ENCODE data around the gene CLMN. TPM values are rescaled to one million over a fixed set of nuclear protein-coding genes. Genes with fewer than 3 reads are reported as not detected.

Gene CLMN
- total and polyA plus RNA-seq, 2 of the 8 experiments (the other 6 are each of a cell fraction or from before 2014, with no cell fraction given) = 1.6 to 8.2 TPM

GRCh38 chr14:95335071-95335470 is 15.4 kb upstream of the CLMN start:
- FAIRE-seq = no peak
- Histone ChIP-seq H3K23me2 (ENCODE audit: low read depth, low read length) (no peaks in the 10 kb centered on the region), H2BK120ac (replicated peaks; ENCODE audit: low read depth, low read length) (no peak overlapping the region), H4K20me1 (replicated peaks in 1 of 2; ENCODE audit: control insufficient read depth in 1 of 2, insufficient read depth in 2 of 2, low read length in 2 of 2) (no peaks in the 10 kb centered on the region), H3K9me3 (ENCODE audit: insufficient read depth in 2 of 2, low read depth in 1 of 2, low read length in 1 of 2) (no peaks in the 10 kb centered on the region), H3K4ac (replicated peaks; ENCODE audit: insufficient read length, low read depth, low read length) (no peak overlapping the region), H3K14ac (ENCODE audit: insufficient read length) (no peak overlapping the region), H3K79me1 (ENCODE audit: low read depth, low read length) (no peaks in the 10 kb centered on the region), H3K27ac (ENCODE audit: low read depth, low read length) (no peak overlapping the region), H3K18ac (ENCODE audit: extremely low read depth, low read length) (no peak overlapping the region), H2BK20ac (ENCODE audit: low read length) (no peak overlapping the region), H4K91ac (replicated peaks; ENCODE audit: insufficient read length, low read length) (no peak overlapping the region), H3K4me2 (ENCODE audit: insufficient read depth in 1 of 2, low read depth in 2 of 2, low read length in 2 of 2) (no peak overlapping the region), H2BK12ac (ENCODE audit: low read depth, low read length) (no peak overlapping the region), H3K79me2 (ENCODE audit: control insufficient read depth in 1 of 2, insufficient read depth in 2 of 2, low read length in 2 of 2) (no peaks in the 10 kb centered on the region), H3K27me3 (replicated peaks in 1 of 4; ENCODE audit: control insufficient read depth in 3 of 4, extremely low read depth in 1 of 4, insufficient read depth in 3 of 4, low read length in 3 of 4) (no peaks in the 10 kb centered on the region), H2BK5ac (ENCODE audit: low read depth, low read length) (no peak overlapping the region), H2AK5ac (ENCODE audit: low read depth, low read length) (no peak overlapping the region), H3K36me3 (ENCODE audit: control insufficient read depth in 2 of 4, insufficient read depth in 4 of 4, low read length in 3 of 4) (no peaks in the 10 kb centered on the region), H2BK15ac (ENCODE audit: low read length) (no peak overlapping the region), H4K5ac (ENCODE audit: insufficient read length, low read depth, low read length) (no peak overlapping the region), H3K4me1 (replicated peaks in 1 of 4; ENCODE audit: control insufficient read depth in 3 of 4, insufficient read depth in 4 of 4, low read length in 3 of 4) (peaks cover 0 to under 1% (median 0%) of the 10 kb centered on the region in 4 experiments; a peak in 1 of 7 replicates), H4K8ac (ENCODE audit: extremely low read depth, insufficient read depth, low read length) (no peak overlapping the region), H2AFZ (ENCODE audit: low read length) (no peak overlapping the region), H3K4me3 (ENCODE audit: extremely low read depth in 1 of 4, insufficient read depth in 2 of 4, low read depth in 3 of 4, low read length in 4 of 4) (no peak overlapping the region), H3K9ac (replicated peaks in 1 of 4; ENCODE audit: extremely low read depth in 1 of 4, low read depth in 3 of 4, low read length in 3 of 4) (no peak overlapping the region), H3K56ac (replicated peaks; ENCODE audit: insufficient read length, low read depth, low read length) (no peak overlapping the region), H3K23ac (ENCODE audit: insufficient read length) (no peak overlapping the region)
- ChIA-PET POLR2A (ENCODE audit: partially characterized antibody) (no interaction called here), CTCF (ENCODE audit: partially characterized antibody) (interaction anchor here (0.8 to 4.4 kb wide), 4 partner anchors 11 to 228 kb away, joined by 3 to 20 read pairs (median 4); no protein-coding TSS in a partner anchor)
- WGBS, 2 experiments (ENCODE audit: extremely low coverage in 1 of 2, insufficient coverage in 1 of 2, insufficient read length in 1 of 2, insufficient replicate concordance in 2 of 2, low coverage in 1 of 2, low lambda C conversion rate in 2 of 2, missing lambda C conversion rate in 1 of 2) = 86% methylated on average over 2 of the region's 2 CpGs; no CpG with 5 or more reads in 1 of the 2 experiments
- no peak for TF ChIP-seq FOSL1 (IDR thresholded peaks at IDR 0.05; ENCODE audit: insufficient read depth, low read depth, low read length)
- no peak for TF ChIP-seq HDAC6 (IDR thresholded peaks at IDR 0.05; ENCODE audit: low read depth, low read length)
- no peak for TF ChIP-seq CEBPB (IDR thresholded peaks at IDR 0.05; ENCODE audit: low read depth, low read length)
- no peak for TF ChIP-seq GABPA (IDR thresholded peaks at IDR 0.05; ENCODE audit: borderline replicate concordance, insufficient read depth, low read length)
- TF ChIP-seq SUZ12 (IDR thresholded peaks at IDR 0.05; ENCODE audit: low read length) = no peak
- TF ChIP-seq CHD1 (IDR thresholded peaks at IDR 0.05; ENCODE audit: low read depth, low read length) = no peak
- TF ChIP-seq TAF7 (optimal IDR thresholded peaks at IDR 0.05; ENCODE audit: borderline replicate concordance, low read depth, low read length) = no peak
- TF ChIP-seq ZNF274 (IDR thresholded peaks at IDR 0.05; ENCODE audit: borderline replicate concordance, extremely low read depth, low read length) = no peak
- TF ChIP-seq TBP (IDR thresholded peaks at IDR 0.05; ENCODE audit: low read depth, low read length) = no peak
- DNase-seq (ENCODE audit: low read depth in 1 of 2, low spot score in 2 of 2) = no peak

Data from H1 (cell line).